HepG2 (cell line): ENCODE data around the gene AP1M1. TPM values are rescaled to one million over a fixed set of nuclear protein-coding genes. Genes with fewer than 3 reads are reported as not detected.

Source experiments
- ATAC-seq: fragments of 200-7000 bp; cut with Tn5 transposase; 3 replicates; pipeline ENCODE4 v1.9.1; 2020; ENCODE audit warnings: mild to moderate bottlenecking, moderate library complexity
- BruUV-seq: library from RNA; stranded (reverse); fragments of 400-500 nt; replicated peaks from 2 replicates; lab custom pipeline; 2021; lab: Mats Ljungman, UMichigan
- CTCF ChIA-PET: fragments of 300-600 bp; formaldehyde crosslinking; extraction: SDS; loops from one replicate; lab custom pipeline; 2021; ENCODE audit warnings: low total read pairs, inconsistent platforms, low intra/inter-chr PET ratio; lab: Yijun Ruan, JAX
- POLR2A ChIA-PET: fragments of 350-600 bp; sonication (Branson Sonifier 250); formaldehyde crosslinking; loops from one replicate; lab custom pipeline; 2020; ENCODE audit warnings: antibody characterized with exemption, inconsistent platforms; lab: Yijun Ruan, JAX
- DNase-seq: peaks from one replicate; pipeline ENCODE4 v3.0.0-alpha.2; 2015; ENCODE audit warnings: low spot score
- FAIRE-seq: peaks from 3 replicates; lab custom pipeline; 2011; peaks lifted over from hg19 to GRCh38; lab: Jason Lieb, UNC
- H2AFZ ChIP-seq: one replicate; pipeline ENCODE4 v1.6.1; 2011; ENCODE audit warnings: low read length, inconsistent platforms
- H3K27ac ChIP-seq: fragments of 300-600 bp; 3 replicates; pipeline ENCODE4 v1.8.0; 2011; ENCODE audit warnings: mixed run types, mild to moderate bottlenecking, mixed read lengths, low read length, inconsistent platforms; ENCODE audit not compliant: insufficient read depth; ENCODE audit errors: extremely low read length
- H3K27me3 ChIP-seq, 2 experiments: fragments of 200-600 bp in 1 of 2; 2 replicates in 1 of 2; 3 replicates in 1 of 2; pipeline versions ENCODE4 v1.6.0 to v1.8.0; 2011; ENCODE audit warnings: low read length in 2 of 2, mild to moderate bottlenecking in 2 of 2, moderate library complexity in 2 of 2, inconsistent platforms in 1 of 2; ENCODE audit not compliant: insufficient read depth in 2 of 2, control insufficient read depth in 1 of 2
- H3K36me3 ChIP-seq, 2 experiments: fragments of 200-600 bp in 1 of 2; replicated peaks in 1 of 2; 2 replicates in 1 of 2; 3 replicates in 1 of 2; pipeline versions ENCODE4 v1.5.1 to v1.8.0; 2011; ENCODE audit warnings: low read length in 2 of 2, inconsistent platforms in 1 of 2; ENCODE audit not compliant: insufficient read depth in 2 of 2, control insufficient read depth in 1 of 2
- H3K4me1 ChIP-seq: 2 replicates; pipeline ENCODE4 v1.5.1; 2012; ENCODE audit warnings: low read length, inconsistent platforms; ENCODE audit not compliant: insufficient read depth
- H3K4me2 ChIP-seq: 2 replicates; pipeline ENCODE4 v1.6.0; 2011; ENCODE audit warnings: low read depth, low read length, inconsistent platforms
- H3K4me3 ChIP-seq, 3 experiments: fragments of 200-600 bp in 1 of 3; sonication (generic), shearing (Covaris generic) in 1 of 3; replicated peaks in 1 of 3; 2 replicates each; pipeline ENCODE4 v1.5.1; 2011 to 2016; ENCODE audit warnings: low read length in 3 of 3, inconsistent platforms in 2 of 3, low read depth in 2 of 3, mild to moderate bottlenecking in 2 of 3, control low read depth in 1 of 3, mixed read lengths in 1 of 3; ENCODE audit not compliant: insufficient read depth in 1 of 3
- H3K79me2 ChIP-seq: one replicate; pipeline ENCODE4 v1.6.1; 2011; ENCODE audit warnings: low read length, inconsistent platforms; ENCODE audit not compliant: insufficient read depth
- H3K9ac ChIP-seq: 2 replicates; pipeline ENCODE4 v1.6.0; 2011; ENCODE audit warnings: mild to moderate bottlenecking, low read depth, low read length, inconsistent platforms; ENCODE audit not compliant: insufficient read depth
- H3K9me3 ChIP-seq: 2 replicates; pipeline ENCODE4 v1.5.1; 2012; ENCODE audit warnings: mild to moderate bottlenecking, low read length
- H4K20me1 ChIP-seq: 2 replicates; pipeline ENCODE4 v1.6.0; 2011; ENCODE audit warnings: inconsistent platforms, mild to moderate bottlenecking, low read length, moderate library complexity; ENCODE audit not compliant: insufficient read depth
- HDAC2 ChIP-seq: sonication (generic); formaldehyde crosslinking; IDR thresholded peaks from 2 replicates; pipeline ENCODE4 v1.4.0; 2020; ENCODE audit warnings: missing genetic modification reagents
- RCOR2 ChIP-seq: IDR thresholded peaks from 2 replicates; pipeline ENCODE4 v1.6.1; 2016; ENCODE audit warnings: missing biosample characterization, missing genetic modification reagents
- ZIK1 ChIP-seq: sonication (generic); formaldehyde crosslinking; IDR thresholded peaks from 2 replicates; pipeline ENCODE4 v1.5.0; 2020; ENCODE audit warnings: mild to moderate bottlenecking, low read depth, missing genetic modification reagents, borderline replicate concordance
- WGBS: methylation state at CpG from one replicate; pipeline ENCODE4 v1.1.6; 2017; ENCODE audit warnings: low lambda C conversion rate; 5-methylcytosine and 5-hydroxymethylcytosine counted together
- in situ Hi-C: cut with HindIII; loops from 2 replicates; pipeline ENCODE4 v1.10.0; 2017; ENCODE audit warnings: low pct_unique_long_range_greater_than_20kb; ENCODE audit not compliant: extremely low pct_ligation_motif_present
- intact Hi-C: fragments of 100-400 bp; cut with micrococcal nuclease; formaldehyde crosslinking; loops from one replicate; pipeline ENCODE4 v1.10.0; 2022; ENCODE audit not compliant: unreplicated experiment
- polyA plus RNA-seq, 8 experiments: library from polyadenylated mRNA; depleted of rRNA in 3 of 8; stranded (reverse) in 7 of 8; unstranded in 1 of 8; fragments of >200 nt; fragmentation: Illumina TruSeq in 4 of 8; extraction: Trizol in 4 of 8; gene quantifications; 2 replicates each; pipeline versions ENCODE4 v1.2.1 to v1.2.3, GENCODE V29; 2011 to 2016; ENCODE audit warnings: low read depth in 4 of 8, missing spikeins in 1 of 8, mixed read lengths in 1 of 8; ENCODE audit not compliant: insufficient read depth in 1 of 8
- total RNA-seq, 5 experiments: library from RNA; depleted of rRNA; stranded (reverse); fragments of >200 nt; fragmentation: Illumina TruSeq; extraction: Trizol; gene quantifications; 2 replicates each; pipeline ENCODE4 v1.2.3, GENCODE V29; 2016; ENCODE audit warnings: low read depth in 1 of 5
- TF ChIP-seq, protein P1 (sequence below): sonication (generic); formaldehyde crosslinking; IDR thresholded peaks from 2 replicates; pipeline ENCODE4 v1.4.0; 2020; ENCODE audit warnings: missing genetic modification reagents

Gene AP1M1
- total and polyA plus RNA-seq, 2 of the 13 experiments (the other 11 are each of a cell fraction or from before 2014, with no cell fraction given): 34.4 to 46.1 TPM

DNA sequence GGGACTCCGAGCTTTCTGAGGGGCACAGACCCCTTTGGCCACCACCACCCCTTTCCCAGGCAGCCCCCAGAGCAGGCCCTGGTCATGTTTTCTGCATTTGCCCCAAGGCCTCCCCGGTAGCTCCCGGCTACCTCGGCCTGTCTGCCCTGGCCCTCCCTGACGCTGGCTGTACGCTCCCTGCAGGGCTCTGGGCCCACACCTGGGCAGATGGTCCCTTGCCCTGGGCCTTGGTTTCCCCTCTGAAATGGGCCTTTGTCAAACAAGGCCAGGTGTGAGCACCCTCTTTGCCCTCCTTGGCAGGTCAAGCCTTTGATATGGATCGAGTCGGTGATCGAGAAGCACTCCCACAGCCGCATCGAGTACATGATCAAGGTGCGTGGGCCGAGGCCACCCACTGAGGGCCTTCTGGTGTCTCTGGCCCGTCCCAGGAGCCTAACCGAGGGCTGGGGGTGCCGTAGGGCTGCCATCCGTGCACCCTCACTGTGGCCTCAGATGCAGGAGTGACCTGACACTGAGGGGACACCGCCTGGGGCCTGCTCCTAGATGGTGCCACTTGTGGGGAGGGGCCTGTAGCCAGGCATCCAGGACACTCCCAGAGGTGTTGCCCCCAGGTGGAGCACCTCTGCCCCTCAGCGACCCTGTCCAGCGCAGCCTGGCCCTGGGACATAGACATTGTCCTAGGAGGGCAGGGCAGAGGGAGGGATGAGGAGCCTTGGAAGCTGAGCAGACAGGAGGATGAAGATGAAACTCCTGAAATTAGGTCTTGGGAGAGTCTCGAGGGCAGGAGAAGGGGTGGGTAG is 30.3 kb downstream of the AP1M1 start:
- no peak overlapping the region for H3K4me2 ChIP-seq
- 100% methylated on average over 6 of the region's 21 CpGs for WGBS
- BruUV-seq: no TSS peak
- H2AFZ ChIP-seq: no peak overlapping the region
- CTCF ChIA-PET: no interaction called here
- no peak overlapping the region for H3K4me3 ChIP-seq
- no peak for DNase-seq
- H3K9ac ChIP-seq: no peak overlapping the region
- no peak for ATAC-seq
- no peaks in the 10 kb centered on the region for H3K9me3 ChIP-seq
- H3K4me1 ChIP-seq: no peaks in the 10 kb centered on the region
- H4K20me1 ChIP-seq: no peaks in the 10 kb centered on the region
- H3K36me3 ChIP-seq: peaks cover 26 to 59% of the 10 kb centered on the region in 2 experiments
- no peak for FAIRE-seq
- no peak overlapping the region for H3K27ac ChIP-seq
- in situ Hi-C loops: no loop called here
- no peaks in the 10 kb centered on the region for H3K79me2 ChIP-seq
- intact Hi-C loops: no loop called here
- no peak for TF ChIP-seq HDAC2 (CRISPR knock-in tag)
- TF ChIP-seq, protein P1, sequence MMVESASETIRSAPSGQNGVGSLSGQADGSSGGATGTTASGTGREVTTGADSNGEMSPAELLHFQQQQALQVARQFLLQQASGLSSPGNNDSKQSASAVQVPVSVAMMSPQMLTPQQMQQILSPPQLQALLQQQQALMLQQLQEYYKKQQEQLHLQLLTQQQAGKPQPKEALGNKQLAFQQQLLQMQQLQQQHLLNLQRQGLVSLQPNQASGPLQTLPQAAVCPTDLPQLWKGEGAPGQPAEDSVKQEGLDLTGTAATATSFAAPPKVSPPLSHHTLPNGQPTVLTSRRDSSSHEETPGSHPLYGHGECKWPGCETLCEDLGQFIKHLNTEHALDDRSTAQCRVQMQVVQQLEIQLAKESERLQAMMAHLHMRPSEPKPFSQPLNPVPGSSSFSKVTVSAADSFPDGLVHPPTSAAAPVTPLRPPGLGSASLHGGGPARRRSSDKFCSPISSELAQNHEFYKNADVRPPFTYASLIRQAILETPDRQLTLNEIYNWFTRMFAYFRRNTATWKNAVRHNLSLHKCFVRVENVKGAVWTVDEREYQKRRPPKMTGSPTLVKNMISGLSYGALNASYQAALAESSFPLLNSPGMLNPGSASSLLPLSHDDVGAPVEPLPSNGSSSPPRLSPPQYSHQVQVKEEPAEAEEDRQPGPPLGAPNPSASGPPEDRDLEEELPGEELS (CRISPR knock-in tag): no peak
- no peak for TF ChIP-seq RCOR2 (CRISPR knock-in tag)
- TF ChIP-seq ZIK1 (CRISPR knock-in tag): no peak
- H3K27me3 ChIP-seq: no peaks in the 10 kb centered on the region
- POLR2A ChIA-PET: no interaction called here
